Measurements from ENCODE around the gene ELK3. TPM values are rescaled to one million over a fixed set of nuclear protein-coding genes. Genes with fewer than 3 reads are reported as not detected.

ELK3 gene
- total RNA-seq = 10 to 100 TPM; 10.7 to 23.1 TPM

DNA sequence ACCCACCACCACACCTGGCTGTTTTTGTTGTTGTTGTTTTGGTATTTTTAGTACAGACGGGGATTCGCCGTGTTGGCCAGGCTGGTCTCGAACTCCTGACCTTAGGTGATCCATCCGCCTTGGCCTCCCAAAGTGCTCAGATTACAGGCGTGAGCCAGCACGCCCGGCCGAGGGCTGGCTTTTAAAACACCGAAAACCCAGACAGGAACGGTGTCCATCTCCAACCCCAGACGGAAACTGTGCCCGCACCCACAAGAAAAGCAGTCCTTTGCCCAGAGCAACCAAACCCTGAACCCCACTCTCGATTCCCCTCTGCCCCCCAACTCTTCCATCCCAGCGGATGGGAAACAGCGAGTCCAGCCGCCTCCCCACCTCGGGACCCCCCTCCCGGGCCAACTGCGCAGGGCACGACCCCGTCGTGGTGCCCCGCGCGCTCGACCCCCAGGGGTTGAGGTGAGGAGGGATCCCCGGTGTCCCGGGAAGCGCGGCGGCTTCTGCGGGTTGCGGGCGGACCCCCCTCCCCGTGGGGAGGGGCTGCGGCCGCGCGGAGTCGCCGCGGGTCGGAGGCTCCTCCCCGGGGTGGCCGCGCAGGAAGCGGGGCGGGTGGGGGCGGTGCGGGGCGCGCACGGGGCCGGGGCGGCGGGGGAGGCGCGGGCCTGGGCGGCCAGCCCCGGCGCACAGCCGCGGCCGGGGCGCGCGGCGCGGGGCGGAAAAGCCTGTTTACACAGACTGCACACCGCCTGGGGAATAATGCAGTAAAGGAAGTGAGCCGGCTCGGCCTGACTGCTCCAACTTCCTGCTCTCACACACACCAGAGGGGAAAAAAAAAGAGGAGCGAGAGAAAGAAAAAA is at the start of gene ELK3:
TSS of gene ELK3 (plus strand) at position 651 of the 851 bp plus-strand sequence.
- Mint-ChIP-seq H3K36me3 (peaks cover 17 to 27% of the 10 kb centered on the region in 2 donors), H3K27ac (peak within 1 kb of the TSS; percentile 99 to 100), H3K9me3 (no peaks in the 10 kb centered on the region)
- DNase-seq (ENCODE audit: low spot score in 2 of 2) (peak; percentile 59 to 70), ATAC-seq (peak; percentile 28 to 50)

DNA sequence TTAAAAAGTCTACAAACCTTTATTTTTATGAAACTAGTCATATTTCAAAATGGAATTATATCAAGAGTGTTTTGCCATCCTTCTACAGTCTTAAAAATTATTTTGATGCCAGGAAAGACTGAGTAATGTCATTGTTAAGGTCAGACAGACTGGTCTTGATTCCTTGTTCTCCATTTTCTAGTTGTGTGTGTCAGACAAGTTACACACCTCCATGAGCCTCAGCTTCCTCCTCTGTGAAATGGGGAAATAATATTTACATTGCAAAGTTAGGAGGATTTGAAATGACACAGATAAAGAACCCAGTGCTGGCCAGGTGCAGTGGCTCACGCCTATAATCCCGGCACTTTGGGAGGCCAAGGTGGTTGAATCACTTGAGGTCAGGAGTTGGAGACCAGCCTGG is 47.4 kb upstream of the ELK3 start:
- H3K27ac Mint-ChIP-seq = peak overlapping the region in 1 of 2 donors; percentile 46
- DNase-seq (ENCODE audit: low spot score in 2 of 2) (no peak), ATAC-seq (no peak)
- peaks cover 0 to 5% of the 10 kb centered on the region in 2 donors for H3K36me3 Mint-ChIP-seq
- H3K9me3 Mint-ChIP-seq = peaks cover 0 to 3% of the 10 kb centered on the region in 2 donors

DNA sequence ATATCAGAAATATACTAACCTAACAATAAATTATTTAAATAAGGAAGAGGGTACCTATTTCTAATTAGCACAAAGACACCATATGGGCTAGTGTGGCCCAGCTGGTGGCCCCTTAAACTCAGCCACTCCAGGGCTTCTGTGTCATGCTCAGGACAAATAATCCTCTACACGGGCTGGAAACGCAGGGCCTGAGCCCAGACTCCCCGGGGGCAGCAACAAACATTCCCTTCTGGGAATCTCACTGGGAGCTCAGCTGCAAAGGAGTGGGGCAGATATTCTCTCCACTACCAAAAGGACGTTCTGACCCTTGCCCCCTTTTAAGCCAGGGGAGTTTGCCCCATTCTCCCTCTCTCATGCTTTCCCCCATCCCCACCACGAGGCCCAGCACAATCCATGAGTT is 43.7 kb upstream of the ELK3 start:
- no peak for ATAC-seq
- H3K9me3 Mint-ChIP-seq = no peaks in the 10 kb centered on the region
- no peak overlapping the region for H3K27ac Mint-ChIP-seq
- no peaks in the 10 kb centered on the region for H3K36me3 Mint-ChIP-seq
- no peak for DNase-seq (ENCODE audit: low spot score in 2 of 2)

- Mint-ChIP-seq H3K27ac (no peak overlapping the region), H3K36me3 (no peaks in the 10 kb centered on the region), H3K9me3 (no peaks in the 10 kb centered on the region)
- ATAC-seq (no peak), DNase-seq (ENCODE audit: low spot score in 2 of 2) (no peak)
Observed at GRCh38 chr12:96152164-96152563, 42.0 kb upstream of the ELK3 start.

GRCh38 chr12:96153131-96153725 is 40.9 kb upstream of the ELK3 start:
- H3K27ac Mint-ChIP-seq = no peak overlapping the region
- DNase-seq (ENCODE audit: low spot score in 2 of 2) (no peak), ATAC-seq (no peak)
- H3K36me3 Mint-ChIP-seq = no peaks in the 10 kb centered on the region
- no peaks in the 10 kb centered on the region for H3K9me3 Mint-ChIP-seq

- ATAC-seq (no peak), DNase-seq (ENCODE audit: low spot score in 2 of 2) (no peak)
- H3K36me3 Mint-ChIP-seq = no peaks in the 10 kb centered on the region
- no peaks in the 10 kb centered on the region for H3K9me3 Mint-ChIP-seq
- peak overlapping the region in 1 of 2 donors; percentile 11 for H3K27ac Mint-ChIP-seq
Observed at GRCh38 chr12:96155181-96155580, 39.0 kb upstream of the ELK3 start.

DNA sequence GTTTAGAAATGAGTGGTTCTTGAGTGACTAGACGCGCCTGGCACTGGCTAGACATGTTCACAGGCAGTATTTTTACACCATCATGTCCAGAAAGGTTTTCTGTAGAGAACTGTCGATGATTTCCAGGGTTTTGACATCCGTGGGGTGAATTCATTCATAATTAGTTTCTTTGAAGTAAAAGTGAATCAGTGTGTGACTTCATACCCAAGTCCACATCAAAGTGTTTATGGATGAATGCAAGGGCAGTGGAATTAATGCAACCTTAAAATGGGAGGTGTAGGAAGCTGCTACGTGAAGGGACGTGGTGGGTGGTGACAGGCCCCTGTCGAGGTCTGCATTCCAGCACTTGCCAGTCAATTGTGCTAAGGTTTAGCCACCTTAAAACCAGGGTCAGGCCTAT is 38.4 kb upstream of the ELK3 start:
- ATAC-seq (no peak), DNase-seq (ENCODE audit: low spot score in 2 of 2) (no peak)
- H3K27ac Mint-ChIP-seq = no peak overlapping the region
- H3K36me3 Mint-ChIP-seq = no peaks in the 10 kb centered on the region
- H3K9me3 Mint-ChIP-seq = no peaks in the 10 kb centered on the region

- ATAC-seq (no peak), DNase-seq (ENCODE audit: low spot score in 2 of 2) (no peak)
- H3K36me3 Mint-ChIP-seq = no peaks in the 10 kb centered on the region
- H3K27ac Mint-ChIP-seq = no peak overlapping the region
- no peaks in the 10 kb centered on the region for H3K9me3 Mint-ChIP-seq
Observed at GRCh38 chr12:96156211-96156610, 38.0 kb upstream of the ELK3 start.

- Mint-ChIP-seq H3K27ac (no peak overlapping the region), H3K9me3 (no peaks in the 10 kb centered on the region), H3K36me3 (no peaks in the 10 kb centered on the region)
- DNase-seq (ENCODE audit: low spot score in 2 of 2) (no peak), ATAC-seq (no peak)
Observed at GRCh38 chr12:96157427-96157826, 36.7 kb upstream of the ELK3 start.

GRCh38 chr12:96164951-96165811 is 29.0 kb upstream of the ELK3 start:
- H3K9me3 Mint-ChIP-seq = peaks cover 0 to 5% of the 10 kb centered on the region in 2 donors
- H3K36me3 Mint-ChIP-seq = no peaks in the 10 kb centered on the region
- no peak overlapping the region for H3K27ac Mint-ChIP-seq
- DNase-seq (ENCODE audit: low spot score in 2 of 2) (no peak), ATAC-seq (no peak)

GRCh38 chr12:96166765-96167164 is 27.4 kb upstream of the ELK3 start:
- Mint-ChIP-seq H3K36me3 (no peaks in the 10 kb centered on the region), H3K9me3 (peaks cover 0 to 5% of the 10 kb centered on the region in 2 donors), H3K27ac (no peak overlapping the region)
- ATAC-seq (no peak), DNase-seq (ENCODE audit: low spot score in 2 of 2) (no peak)

- ATAC-seq (no peak), DNase-seq (ENCODE audit: low spot score in 2 of 2) (no peak)
- peaks cover 0 to 10% of the 10 kb centered on the region in 2 donors for H3K9me3 Mint-ChIP-seq
- H3K36me3 Mint-ChIP-seq = peaks cover 4 to 5% of the 10 kb centered on the region in 2 donors
- no peak overlapping the region for H3K27ac Mint-ChIP-seq
Observed at GRCh38 chr12:96167492-96167891, 26.7 kb upstream of the ELK3 start.

GRCh38 chr12:96170328-96170727 is 23.8 kb upstream of the ELK3 start:
- no peak for ATAC-seq

GRCh38 chr12:96170762-96171161 is 23.4 kb upstream of the ELK3 start:
- Mint-ChIP-seq H3K9me3 (peaks cover 0 to 17% of the 10 kb centered on the region in 2 donors), H3K27ac (no peak overlapping the region), H3K36me3 (peaks cover 6 to 25% of the 10 kb centered on the region in 2 donors)
- ATAC-seq = no peak
- no peak for DNase-seq (ENCODE audit: low spot score in 2 of 2)

More at GRCh38 chr12:96170328-96170727, 23.8 kb upstream of the ELK3 start:
- Mint-ChIP-seq H3K9me3 (peaks cover 0 to 17% of the 10 kb centered on the region in 2 donors), H3K36me3 (peaks cover 6 to 21% of the 10 kb centered on the region in 2 donors), H3K27ac (no peak overlapping the region)
- no peak for DNase-seq (ENCODE audit: low spot score in 2 of 2)

GRCh38 chr12:96171905-96172304 is 22.3 kb upstream of the ELK3 start:
- Mint-ChIP-seq H3K9me3 (peaks cover 4 to 17% of the 10 kb centered on the region in 2 donors), H3K27ac (no peak overlapping the region), H3K36me3 (peaks cover 11 to 33% of the 10 kb centered on the region in 2 donors)
- ATAC-seq = no peak
- DNase-seq (ENCODE audit: low spot score in 2 of 2) = no peak

- H3K36me3 Mint-ChIP-seq = peaks cover 11 to 33% of the 10 kb centered on the region in 2 donors
Observed at GRCh38 chr12:96172981-96173380, 21.2 kb upstream of the ELK3 start.

DNA sequence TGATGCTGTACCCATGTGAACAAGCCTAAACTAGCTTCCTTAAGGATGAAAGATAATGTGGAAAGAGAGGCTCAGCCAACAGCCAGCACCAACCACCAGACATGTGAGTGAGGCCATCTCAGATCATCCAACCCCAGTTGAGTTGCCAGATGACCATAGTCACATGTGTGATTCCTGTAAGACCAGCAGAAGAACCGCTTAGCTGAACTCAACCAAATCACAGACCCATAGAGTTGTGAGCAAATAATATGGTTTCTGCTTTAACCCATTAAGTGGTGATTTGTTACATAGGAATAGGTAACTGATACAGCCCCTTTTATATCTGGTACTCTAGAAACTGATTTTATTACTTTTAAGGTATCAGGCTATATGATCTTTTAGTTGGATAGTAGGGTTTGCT is 17.6 kb upstream of the ELK3 start:
- no peak for DNase-seq (ENCODE audit: low spot score in 2 of 2)
- ATAC-seq = no peak
- Mint-ChIP-seq H3K36me3 (peaks cover 11 to 60% of the 10 kb centered on the region in 2 donors), H3K27ac (peak overlapping the region; percentile 69 to 70), H3K9me3 (peaks cover 10 to 27% of the 10 kb centered on the region in 2 donors)

More at GRCh38 chr12:96172981-96173380, 21.2 kb upstream of the ELK3 start:
- no peak for ATAC-seq
- DNase-seq (ENCODE audit: low spot score in 2 of 2) = no peak
- Mint-ChIP-seq H3K27ac (no peak overlapping the region), H3K9me3 (peaks cover 4 to 17% of the 10 kb centered on the region in 2 donors)
